HAP-1 (cell line): ENCODE measurements around the gene CDK18.

Source experiments
- DNase-seq, 2 experiments: peaks; one replicate each; pipeline ENCODE4 v3.0.0-alpha.2; 2016 to 2020; ENCODE audit warnings: low spot score in 2 of 2
- H3K27me3 ChIP-seq: fragments of 250-450 bp; sonication (Bioruptor Pico); 2 replicates; pipeline ENCODE4 v1.5.1; 2020; ENCODE audit warnings: low read depth, mild to moderate bottlenecking, moderate library complexity
- H3K36me3 ChIP-seq: fragments of 250-450 bp; sonication (Bioruptor Pico); replicated peaks from 2 replicates; pipeline ENCODE4 v1.5.1; 2020; ENCODE audit warnings: mild to moderate bottlenecking
- H3K4me1 ChIP-seq: fragments of 250-450 bp; sonication (Bioruptor Pico); 2 replicates; pipeline ENCODE4 v1.5.1; 2020; ENCODE audit warnings: mild to moderate bottlenecking
- H3K4me3 ChIP-seq: fragments of 250-450 bp; sonication (Bioruptor Pico); 2 replicates; pipeline ENCODE4 v1.5.1; 2020; ENCODE audit warnings: mild to moderate bottlenecking, moderate library complexity
- H3K9me3 ChIP-seq: fragments of 250-450 bp; sonication (Bioruptor Pico); 2 replicates; pipeline ENCODE4 v1.5.1; 2020; ENCODE audit warnings: mild to moderate bottlenecking, moderate library complexity
- in situ Hi-C: fragments of 300-500 bp; cut with MboI; formaldehyde crosslinking; loops from 3 replicates; pipeline ENCODE4 v1.14.3; 2020; ENCODE audit warnings: low sequenced_read_pairs, inconsistent platforms, mixed read lengths

Gene CDK18

DNA sequence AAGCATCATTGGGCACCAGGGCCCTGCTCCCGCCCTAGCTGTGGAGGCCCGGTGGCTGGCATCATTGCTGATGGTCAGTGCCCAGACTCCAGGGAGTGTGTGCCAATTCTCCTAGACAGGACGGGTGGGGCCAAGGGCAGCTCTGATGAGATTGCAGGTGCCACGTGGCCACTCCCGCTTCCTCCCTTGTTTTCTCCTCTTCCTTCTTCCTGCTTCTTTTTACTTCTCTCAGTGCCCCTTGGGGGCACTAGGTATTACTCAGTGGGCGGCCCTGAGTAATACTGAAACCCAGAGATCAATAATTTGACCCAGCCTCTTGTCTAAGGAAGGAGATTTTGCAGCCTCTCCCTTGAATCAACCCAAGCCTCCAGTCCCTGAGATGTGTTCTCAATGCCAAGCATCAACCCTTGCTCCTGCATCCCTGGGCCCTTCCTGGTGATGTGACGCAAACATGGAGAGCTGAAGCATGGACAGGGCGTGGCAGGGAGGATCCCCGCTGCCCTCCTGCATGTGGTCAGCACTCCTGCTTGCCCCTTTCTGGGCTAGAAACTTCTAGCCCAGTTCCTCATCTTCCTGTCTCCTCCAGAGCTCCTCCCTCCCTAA, 32.4 kb downstream of the CDK18 start:
- Histone ChIP-seq H3K36me3 (no peaks in the 10 kb centered on the region), H3K4me3 (no peak overlapping the region), H3K9me3 (no peaks in the 10 kb centered on the region), H3K27me3 (no peaks in the 10 kb centered on the region), H3K4me1 (no peaks in the 10 kb centered on the region)
- in situ Hi-C loops: no loop called here
- peak in 1 of 2 experiments; percentile 5 for DNase-seq

DNA sequence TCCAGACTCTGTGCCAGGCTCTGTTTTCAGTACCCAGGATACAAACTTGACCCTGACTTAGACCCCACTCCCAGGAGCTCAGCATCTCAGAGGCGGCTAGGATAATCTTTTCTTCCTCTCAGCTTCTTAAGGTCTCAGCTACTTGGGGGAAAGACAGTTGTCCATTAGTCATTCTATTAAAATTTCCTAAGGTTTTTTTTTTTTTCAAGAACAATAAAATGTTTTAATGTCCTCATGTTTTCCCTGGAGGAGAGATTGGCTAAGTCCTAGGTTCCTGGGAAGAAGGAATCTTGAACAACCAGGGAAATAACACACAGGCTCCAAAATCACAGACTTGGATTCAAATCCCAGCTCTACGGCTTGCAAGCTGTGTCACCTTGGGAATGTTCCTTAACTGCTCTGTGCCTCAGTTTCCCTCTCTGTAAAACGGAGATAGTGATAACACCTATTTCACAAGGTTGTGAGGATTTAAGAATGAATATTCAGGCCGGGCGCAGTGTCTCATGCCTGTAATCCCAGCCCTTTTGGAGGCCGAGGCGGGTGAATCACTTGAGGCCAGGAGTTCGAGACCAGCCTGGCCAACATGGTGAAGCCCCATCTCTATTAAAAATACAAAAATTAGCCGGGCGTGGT, 33.0 kb downstream of the CDK18 start:
- Histone ChIP-seq H3K27me3 (no peaks in the 10 kb centered on the region), H3K36me3 (no peaks in the 10 kb centered on the region), H3K4me1 (no peaks in the 10 kb centered on the region), H3K9me3 (no peaks in the 10 kb centered on the region), H3K4me3 (no peak overlapping the region)
- no peak for DNase-seq
- in situ Hi-C loops: no loop called here

DNA sequence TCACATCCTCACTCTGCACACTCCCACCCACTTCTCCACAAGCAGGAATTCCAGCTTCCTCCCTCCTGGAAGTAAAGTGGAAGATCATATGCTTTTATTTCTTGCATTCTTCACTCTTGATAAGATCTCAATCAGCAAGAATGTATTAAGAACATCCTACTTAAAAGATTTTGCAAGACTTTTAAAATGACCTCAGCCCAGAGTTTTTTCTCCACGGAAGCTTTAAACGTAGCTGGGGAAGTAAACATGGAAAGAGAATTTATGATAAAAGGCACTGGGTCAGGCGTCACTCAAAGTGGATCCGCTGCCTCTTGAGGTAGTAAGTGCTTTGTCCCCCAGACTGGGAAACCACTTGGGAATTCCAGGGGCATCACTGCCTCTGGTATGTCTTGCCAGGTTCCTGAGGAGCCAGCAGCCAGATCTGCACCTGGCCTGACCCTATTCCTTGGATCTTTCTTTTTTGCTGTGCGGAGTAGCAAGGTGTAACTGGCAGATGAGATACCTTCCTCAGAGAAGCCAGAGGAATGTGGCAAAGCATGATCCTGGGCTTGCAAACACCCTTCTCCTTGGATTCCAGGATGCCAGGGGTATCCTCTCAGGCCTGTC, 33.9 kb downstream of the CDK18 start:
- Histone ChIP-seq H3K4me3 (no peak overlapping the region), H3K36me3 (no peaks in the 10 kb centered on the region), H3K9me3 (no peaks in the 10 kb centered on the region), H3K4me1 (peaks cover 3% of the 10 kb centered on the region; the same call in 1 of the 2 replicates), H3K27me3 (no peaks in the 10 kb centered on the region)
- no peak for DNase-seq
- in situ Hi-C loops: no loop called here

DNA sequence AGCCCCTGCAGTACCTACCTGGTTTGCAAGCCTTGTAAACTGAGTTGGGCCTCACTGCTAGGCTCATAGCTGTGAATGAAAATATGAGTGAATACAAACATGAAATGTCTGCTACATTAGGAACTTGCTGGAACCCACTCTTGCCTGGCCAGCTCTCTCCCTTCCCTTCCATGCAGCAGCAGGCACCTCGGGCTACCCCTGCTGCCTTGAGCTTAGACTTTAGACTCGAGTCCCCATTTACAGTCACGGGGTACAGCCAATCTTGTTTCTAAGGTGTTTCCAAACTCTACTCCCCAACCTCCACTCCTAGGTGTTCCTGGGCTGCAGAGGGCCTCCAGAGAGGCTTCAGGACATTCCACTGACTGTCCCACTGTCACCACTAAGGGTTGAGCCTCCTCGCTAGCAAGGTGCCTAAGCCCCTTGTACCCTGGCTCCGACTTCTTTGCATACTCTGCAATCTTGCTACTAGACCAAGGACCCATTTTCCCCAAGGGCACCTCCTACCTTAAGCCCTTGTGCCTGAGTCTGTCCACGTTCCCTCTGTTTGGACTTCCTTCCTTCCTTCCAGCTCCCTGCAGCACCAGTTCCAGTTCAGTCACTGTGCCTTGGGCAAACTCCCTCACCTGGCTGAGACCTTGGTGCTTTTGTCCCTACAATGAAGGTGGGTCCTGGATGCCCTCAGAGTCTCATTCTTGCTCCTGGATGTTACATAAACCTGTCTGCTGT, 36.9 kb downstream of the CDK18 start:
- no peaks in the 10 kb centered on the region for H3K36me3 ChIP-seq
- 0 out of 2 replicates have a peak, but pooled peaks cover 2% of the 10 kb centered on the region for H3K9me3 ChIP-seq
- in situ Hi-C loops: no loop called here
- no peak for DNase-seq
- H3K4me3 ChIP-seq: no peak overlapping the region
- peaks cover 12% of the 10 kb centered on the region for H3K4me1 ChIP-seq
- H3K27me3 ChIP-seq: no peaks in the 10 kb centered on the region

DNA sequence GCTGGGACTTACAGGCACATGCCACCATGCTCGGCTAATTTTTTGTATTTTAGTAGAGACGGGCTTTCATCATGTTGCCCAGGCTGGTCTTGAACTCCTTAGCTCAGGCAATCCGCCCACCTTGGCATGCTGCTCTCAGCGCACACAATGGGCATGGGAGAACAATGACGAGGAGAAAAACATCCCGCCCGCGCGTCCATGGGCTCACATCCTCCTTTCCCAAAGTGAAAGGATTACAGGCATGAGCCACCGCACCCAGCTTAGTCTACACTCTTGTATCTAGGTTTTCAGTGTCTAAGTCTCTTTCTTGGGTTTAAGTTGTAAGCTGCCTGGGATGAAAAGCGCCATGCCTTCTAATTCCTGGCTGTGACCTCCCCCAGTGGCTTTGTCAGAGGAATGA, 37.9 kb downstream of the CDK18 start:
- Histone ChIP-seq H3K9me3 (0 out of 2 replicates have a peak, but pooled peaks cover 2% of the 10 kb centered on the region), H3K4me3 (no peak overlapping the region), H3K27me3 (no peaks in the 10 kb centered on the region), H3K36me3 (no peaks in the 10 kb centered on the region), H3K4me1 (peaks cover 12% of the 10 kb centered on the region)
- no peak for DNase-seq
- in situ Hi-C loops: no loop called here

DNA sequence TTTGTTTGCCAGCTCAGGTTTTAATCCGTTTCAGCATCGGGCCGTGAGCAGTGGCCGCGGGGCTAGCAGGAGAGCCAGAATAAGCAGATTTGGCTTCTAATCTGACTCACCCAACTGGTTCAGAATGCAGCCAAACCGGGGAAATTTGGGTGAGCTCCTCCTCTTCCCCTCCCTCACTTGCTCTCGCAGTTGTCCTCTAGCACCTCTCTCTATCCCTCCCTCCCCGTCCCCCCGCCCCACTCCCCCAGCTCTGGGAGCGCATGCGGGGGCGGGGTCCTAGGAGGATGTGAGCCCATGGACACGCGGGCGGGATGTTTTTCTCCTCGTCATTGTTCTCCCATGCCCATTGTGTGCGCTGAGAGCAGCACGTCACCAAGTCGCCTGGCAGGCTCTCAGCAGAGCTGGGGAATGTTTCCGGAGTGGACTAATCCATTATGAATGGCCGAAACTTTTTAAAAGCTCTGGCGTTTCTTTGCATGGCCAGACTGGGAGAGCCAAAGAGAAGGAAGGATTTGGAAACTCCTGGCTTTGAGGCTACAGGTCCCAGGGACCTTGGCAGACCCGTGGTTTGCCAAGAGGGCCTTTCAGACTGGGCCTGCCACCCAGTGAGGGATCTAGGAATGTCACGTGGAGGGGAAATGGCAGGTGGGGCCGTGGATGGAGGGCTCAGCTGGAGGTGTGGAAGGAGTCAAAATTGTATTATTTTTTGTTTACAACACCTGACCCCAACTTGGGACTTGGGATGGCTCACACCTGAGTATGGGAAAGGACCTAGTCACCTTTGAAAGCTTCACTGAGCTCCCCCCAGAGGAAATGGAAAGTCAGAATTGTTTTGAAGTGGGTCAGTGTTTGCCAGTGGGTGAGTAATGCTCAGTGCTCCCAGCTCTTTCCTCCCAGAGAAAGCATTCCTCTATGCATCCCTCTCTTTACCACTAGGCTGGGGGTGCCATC, 39.2 kb downstream of the CDK18 start:
- Histone ChIP-seq H3K27me3 (no peaks in the 10 kb centered on the region; the same call in 1 of the 2 replicates), H3K9me3 (0 out of 2 replicates have a peak, but pooled peaks cover 2% of the 10 kb centered on the region), H3K4me3 (peak overlapping the region; percentile 13), H3K4me1 (peaks cover 12% of the 10 kb centered on the region), H3K36me3 (no peaks in the 10 kb centered on the region)
- DNase-seq: peak; percentile 83 to 93
- in situ Hi-C loops: no loop called here

DNA sequence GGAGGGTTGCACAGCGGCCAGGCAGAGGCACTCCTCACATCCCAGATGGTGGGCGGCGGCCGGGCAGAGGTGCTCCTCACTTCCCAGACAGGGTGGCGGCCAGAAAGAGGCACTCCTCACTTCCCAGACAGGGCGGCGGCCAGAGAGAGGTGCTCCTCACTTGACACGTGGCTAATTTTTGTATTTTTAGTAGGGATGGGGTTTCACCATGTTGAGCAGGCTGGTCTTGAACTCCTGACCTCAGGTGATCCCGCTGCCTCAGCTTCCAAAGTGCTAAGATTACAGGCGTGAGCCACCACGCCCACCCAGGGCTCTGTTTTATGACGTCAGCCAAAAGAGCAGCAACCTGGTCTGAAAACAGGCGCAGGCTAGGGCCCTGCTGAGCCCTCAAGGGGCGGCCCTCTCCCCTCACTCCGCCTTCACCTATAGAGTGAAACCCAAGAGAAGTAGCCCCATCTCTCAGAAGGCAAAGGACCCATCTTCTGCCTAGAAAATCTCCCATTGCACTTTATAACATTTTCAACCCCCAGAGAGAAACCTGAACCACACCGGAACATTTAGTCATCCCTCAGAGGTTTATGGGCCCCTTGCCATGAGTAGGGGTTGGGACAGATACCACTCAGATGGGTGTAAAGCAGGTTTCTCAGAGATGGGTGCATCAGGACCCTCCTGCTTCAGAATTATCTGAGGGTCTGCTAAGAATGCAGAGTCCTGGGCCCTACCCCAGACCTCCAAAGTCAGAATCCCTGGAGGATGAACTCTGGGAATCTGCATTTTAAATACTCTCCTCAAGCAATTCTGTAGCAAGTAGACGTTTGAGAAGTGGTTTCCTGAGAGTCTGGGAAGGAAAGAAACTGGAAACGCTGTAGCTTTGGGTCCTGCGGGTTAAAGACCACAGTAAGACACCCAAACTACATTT, 40.8 kb downstream of the CDK18 start:
- H3K4me3 ChIP-seq: no peak overlapping the region
- no peaks in the 10 kb centered on the region for H3K36me3 ChIP-seq
- H3K27me3 ChIP-seq: no peaks in the 10 kb centered on the region; the same call in 1 of the 2 replicates
- peaks cover 12% of the 10 kb centered on the region for H3K4me1 ChIP-seq
- 0 out of 2 replicates have a peak, but pooled peaks cover 2% of the 10 kb centered on the region for H3K9me3 ChIP-seq
- in situ Hi-C loops: no loop called here
- no peak for DNase-seq

DNA sequence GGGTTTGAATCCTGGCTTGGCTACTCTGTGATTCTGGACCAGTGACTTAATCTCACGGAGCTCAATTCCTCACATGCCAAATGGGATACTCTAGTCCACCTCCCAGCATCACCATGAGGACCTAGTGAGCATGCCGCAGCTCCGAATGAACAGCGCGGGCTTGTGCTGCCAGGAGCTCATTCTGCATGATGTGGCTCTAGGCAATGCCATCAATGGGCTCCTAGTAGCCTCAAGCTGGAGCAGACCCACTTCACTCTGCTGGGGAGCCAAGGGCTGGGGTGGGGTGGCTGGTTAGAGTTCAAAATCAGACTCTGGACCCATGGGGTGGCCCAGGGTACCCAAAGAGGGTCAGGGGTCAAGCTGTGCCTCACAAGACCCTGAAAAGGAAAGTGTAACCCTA, 41.5 kb downstream of the CDK18 start:
- H3K4me1 ChIP-seq: peaks cover 12% of the 10 kb centered on the region
- H3K4me3 ChIP-seq: no peak overlapping the region

DNA sequence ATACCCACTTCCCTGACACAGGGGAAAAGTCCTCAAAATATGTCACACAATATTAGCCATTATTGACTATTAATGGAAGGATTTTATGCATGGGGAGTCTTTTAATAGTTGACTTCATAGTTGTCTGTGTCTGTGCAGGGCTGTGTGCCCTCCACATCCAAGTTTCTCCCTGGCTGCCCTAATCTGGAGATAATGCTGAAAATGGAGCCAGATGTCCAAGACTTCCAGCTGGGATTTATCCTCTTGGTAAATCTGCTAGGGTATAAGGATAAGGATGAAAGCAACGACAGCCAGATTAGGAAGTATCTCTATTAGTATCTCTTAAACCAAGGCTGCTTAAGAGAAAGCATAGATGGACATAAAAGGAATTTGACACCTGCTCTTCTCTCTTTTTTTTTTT, 42.1 kb downstream of the CDK18 start:
- DNase-seq: no peak
- no peak overlapping the region for H3K4me3 ChIP-seq
- H3K36me3 ChIP-seq: no peaks in the 10 kb centered on the region
- no peaks in the 10 kb centered on the region; the same call in 1 of the 2 replicates for H3K27me3 ChIP-seq
- H3K9me3 ChIP-seq: 0 out of 2 replicates have a peak, but pooled peaks cover 2% of the 10 kb centered on the region
- in situ Hi-C loops: no loop called here
- peaks cover 12% of the 10 kb centered on the region for H3K4me1 ChIP-seq

More for the DNA sequence above, 41.5 kb downstream of the CDK18 start:
- in situ Hi-C loops: no loop called here
- Histone ChIP-seq H3K36me3 (no peaks in the 10 kb centered on the region), H3K9me3 (0 out of 2 replicates have a peak, but pooled peaks cover 2% of the 10 kb centered on the region), H3K27me3 (no peaks in the 10 kb centered on the region; the same call in 1 of the 2 replicates)
- no peak for DNase-seq

DNA sequence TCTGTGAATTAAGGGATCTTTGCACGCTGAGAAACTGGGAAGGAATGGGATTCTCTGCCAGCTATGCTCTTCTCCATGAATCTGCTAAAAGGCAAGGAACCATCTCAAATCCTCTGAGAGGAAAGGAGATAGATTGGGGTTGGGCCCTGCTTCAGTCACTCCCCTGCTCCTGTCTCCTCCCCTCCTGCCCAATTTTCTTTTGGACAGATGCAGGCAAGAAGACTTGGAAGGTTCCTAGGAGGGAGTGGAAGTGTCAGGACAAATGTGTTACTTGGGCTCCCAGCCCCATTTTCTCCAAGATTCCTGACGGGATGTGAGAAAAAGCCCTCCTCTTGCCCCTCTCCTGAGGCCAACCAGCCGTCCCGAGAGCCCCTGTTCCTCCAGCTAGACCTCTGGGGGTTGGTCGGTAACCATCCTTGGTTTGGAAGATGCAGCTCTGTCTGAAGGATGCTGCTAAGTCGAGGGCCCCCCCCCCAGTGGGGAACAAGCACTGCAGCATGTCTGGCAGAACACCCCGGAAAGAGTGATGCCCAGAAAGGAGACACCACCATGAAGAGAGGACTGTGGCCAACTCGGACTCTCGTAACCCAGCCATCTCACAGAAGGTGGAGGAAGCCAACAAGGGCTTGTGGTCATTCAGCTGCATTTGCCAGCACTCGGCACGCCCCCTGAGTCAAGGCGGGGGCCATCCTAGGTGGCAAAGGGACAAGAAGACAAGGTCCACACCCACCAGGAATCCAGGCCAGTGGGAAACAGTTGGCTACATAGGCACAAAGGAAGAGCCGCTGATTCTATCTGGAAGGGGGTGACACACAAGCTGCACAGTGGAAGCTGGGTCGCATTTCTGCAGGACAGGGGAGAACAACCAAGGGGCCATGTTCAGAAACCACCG, 43.7 kb downstream of the CDK18 start:
- 0 out of 2 replicates have a peak, but pooled peaks cover 2% of the 10 kb centered on the region for H3K9me3 ChIP-seq
- H3K4me3 ChIP-seq: no peak overlapping the region
- no peaks in the 10 kb centered on the region for H3K36me3 ChIP-seq
- H3K27me3 ChIP-seq: no peaks in the 10 kb centered on the region; the same call in 1 of the 2 replicates
- in situ Hi-C loops: no loop called here
- H3K4me1 ChIP-seq: peaks cover 9% of the 10 kb centered on the region
- no peak for DNase-seq

DNA sequence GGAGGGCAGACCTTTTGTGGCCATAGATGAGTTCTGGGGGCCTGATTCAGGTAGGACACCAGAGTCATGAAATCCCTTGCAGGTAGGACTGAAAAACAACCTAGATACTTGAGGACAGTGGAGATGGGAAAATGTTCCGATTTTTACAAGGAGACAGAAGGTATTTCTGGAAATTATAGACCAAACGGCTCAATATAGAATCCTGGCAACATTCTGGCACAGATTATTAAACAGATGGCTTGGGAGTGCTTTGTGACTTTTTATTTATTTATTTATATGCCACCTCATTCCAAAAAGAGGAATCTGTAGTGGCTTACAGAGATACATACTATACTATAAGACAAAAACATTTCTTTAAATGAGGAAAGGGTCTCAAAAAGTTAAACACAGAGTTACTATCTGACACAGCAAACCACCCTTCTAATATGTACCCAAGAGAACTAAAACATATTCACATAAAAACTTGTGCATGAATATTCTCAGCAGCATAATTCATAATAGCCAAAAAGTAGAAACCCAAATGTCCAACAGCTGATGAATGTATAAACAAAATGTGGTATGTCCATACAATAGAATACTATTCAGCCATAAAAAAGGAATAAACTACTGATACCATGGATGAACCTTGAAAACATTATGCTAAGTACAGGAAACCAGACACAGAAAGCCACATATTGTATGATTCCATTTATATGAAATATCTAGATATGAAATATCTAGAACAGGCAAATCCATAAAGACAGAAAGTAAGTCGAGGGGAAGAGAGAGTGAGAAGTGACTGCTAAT, 49.8 kb downstream of the CDK18 start:
- peaks cover 8% of the 10 kb centered on the region; the same call in 1 of the 2 replicates for H3K9me3 ChIP-seq
- no peaks in the 10 kb centered on the region for H3K4me1 ChIP-seq
- H3K4me3 ChIP-seq: no peak overlapping the region
- no peaks in the 10 kb centered on the region; the same call in 1 of the 2 replicates for H3K27me3 ChIP-seq
- no peak for DNase-seq
- H3K36me3 ChIP-seq: no peaks in the 10 kb centered on the region
- in situ Hi-C loops: no loop called here
